NCI-H1694 (cell line): Measurements from ENCODE around the gene OLIG2.

Source experiments
- DNase-seq: peaks from one replicate; lab custom pipeline; 2025; lab: John Stamatoyannopoulos, UW

The OLIG2 gene

GRCh38 chr21:33033094-33033951, 7.6 kb downstream of the OLIG2 start:
- no peak for DNase-seq

- DNase-seq = no peak
These were observed 8.3 kb downstream of the OLIG2 start for GRCh38 chr21:33033961-33034413.

- DNase-seq = no peak
These were observed 9.4 kb downstream of the OLIG2 start for GRCh38 chr21:33035147-33035546.

- no peak for DNase-seq
These were observed 10.9 kb downstream of the OLIG2 start for GRCh38 chr21:33036430-33037162.

GRCh38 chr21:33037501-33037900, 11.8 kb downstream of the OLIG2 start:
- DNase-seq = no peak

- peak; percentile 90 for DNase-seq
These were observed 13.8 kb downstream of the OLIG2 start for GRCh38 chr21:33039536-33039935.

- no peak for DNase-seq
These were observed 14.5 kb downstream of the OLIG2 start for GRCh38 chr21:33040215-33040614.

GRCh38 chr21:33041981-33042380, 16.2 kb downstream of the OLIG2 start:
- DNase-seq = no peak

- peak; percentile 64 for DNase-seq
These were observed 17.1 kb downstream of the OLIG2 start for GRCh38 chr21:33042812-33043211.

- DNase-seq = no peak
These were observed 20.7 kb downstream of the OLIG2 start for GRCh38 chr21:33046455-33046854.

- DNase-seq = no peak
These were observed 21.5 kb downstream of the OLIG2 start for GRCh38 chr21:33047231-33047630.

- DNase-seq = no peak
These were observed 26.2 kb downstream of the OLIG2 start for GRCh38 chr21:33051925-33052324.

GRCh38 chr21:33053951-33054350, 28.2 kb downstream of the OLIG2 start:
- no peak for DNase-seq

- DNase-seq = no peak
These were observed 30.3 kb downstream of the OLIG2 start for GRCh38 chr21:33055991-33056390.

GRCh38 chr21:33057385-33057940, 31.7 kb downstream of the OLIG2 start:
- DNase-seq = no peak

GRCh38 chr21:33058527-33058926, 32.8 kb downstream of the OLIG2 start:
- peak; percentile 87 for DNase-seq

GRCh38 chr21:33058957-33059356, 33.2 kb downstream of the OLIG2 start:
- no peak for DNase-seq

GRCh38 chr21:33059380-33059841, 33.7 kb downstream of the OLIG2 start:
- DNase-seq = no peak

GRCh38 chr21:33061233-33061632, 35.5 kb downstream of the OLIG2 start:
- DNase-seq = no peak

- no peak for DNase-seq
These were observed 37.7 kb downstream of the OLIG2 start for GRCh38 chr21:33063375-33063883.

GRCh38 chr21:33063907-33064622, 38.3 kb downstream of the OLIG2 start:
- DNase-seq = no peak
